Muscle of leg (tissue), 16 donors: ENCODE measurements around the gene RHOF. TPM values are rescaled to one million over a fixed set of nuclear protein-coding genes. Genes with fewer than 3 reads are reported as not detected.

Experiments used
- DNase-seq: peaks from one replicate; pipeline ENCODE4 v3.0.0; 2013
- H3K27ac ChIP-seq: one replicate; pipeline ENCODE4 v1.5.1; 2013; ENCODE audit warnings: mild to moderate bottlenecking, low read length, control low read depth
- H3K27me3 ChIP-seq: one replicate; pipeline ENCODE4 v1.6.1; 2013; ENCODE audit warnings: low read length; ENCODE audit not compliant: control insufficient read depth, insufficient read depth
- H3K36me3 ChIP-seq: one replicate; pipeline ENCODE4 v1.6.1; 2013; ENCODE audit warnings: low read length; ENCODE audit not compliant: control insufficient read depth, insufficient read depth
- H3K4me1 ChIP-seq: one replicate; pipeline ENCODE4 v1.6.1; 2013; ENCODE audit warnings: low read length; ENCODE audit not compliant: control insufficient read depth, insufficient read depth
- H3K4me3 ChIP-seq: one replicate; pipeline ENCODE4 v1.5.1; 2013; ENCODE audit warnings: low read length, control low read depth
- H3K9me3 ChIP-seq: replicated peaks from 2 replicates; pipeline ENCODE4 v1.6.1; 2013; ENCODE audit warnings: low read depth, low read length; ENCODE audit not compliant: control insufficient read depth
- WGBS: methylation state at CpG from one replicate; pipeline ENCODE4 v1.1.5; 2013; ENCODE audit warnings: missing lambda C conversion rate; ENCODE audit not compliant: insufficient coverage; 5-methylcytosine and 5-hydroxymethylcytosine counted together
- long read RNA-seq, 11 donors: transcript quantifications; one replicate each; lab custom pipeline, GENCODE V29; 2026
- polyA plus RNA-seq, 8 donors: library from polyadenylated mRNA; unstranded; fragments of 120-200 nt; gene quantifications; one replicate each; pipeline versions ENCODE4 v1.2.1 to v1.2.3, GENCODE V29; 2013; ENCODE audit warnings: inconsistent platforms in 1 of 8, low replicate concordance in 1 of 8; ENCODE audit not compliant: insufficient read length in 8 of 8, insufficient read depth in 1 of 8
- total RNA-seq: library from RNA; stranded (reverse); fragments of 120-200 nt; gene quantifications from one replicate; pipeline ENCODE4 v1.2.4, GENCODE V29; 2013

Gene RHOF, protein sequence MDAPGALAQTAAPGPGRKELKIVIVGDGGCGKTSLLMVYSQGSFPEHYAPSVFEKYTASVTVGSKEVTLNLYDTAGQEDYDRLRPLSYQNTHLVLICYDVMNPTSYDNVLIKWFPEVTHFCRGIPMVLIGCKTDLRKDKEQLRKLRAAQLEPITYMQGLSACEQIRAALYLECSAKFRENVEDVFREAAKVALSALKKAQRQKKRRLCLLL
- total RNA-seq (3.3 TPM), polyA plus RNA-seq (1 to 10 TPM; 1.2 to 3.5 (median 1.9) TPM)
- long read RNA-seq, donor 1, partial matches to known transcripts, result 10 of 10 reads
- long read RNA-seq, donor 1, other reads (novel, unspliced or antisense), result 0 of 10 reads
- long read RNA-seq, donor 2, result 0 reads
- long read RNA-seq, donor 3, result 0 reads
- long read RNA-seq, donor 4, partial matches to known transcripts, result 7 of 8 reads
- long read RNA-seq, donor 4, other reads (novel, unspliced or antisense), result 0 of 8 reads
- long read RNA-seq, donor 5, result 0 reads
- long read RNA-seq, donor 6, result 0 reads
- long read RNA-seq, donor 7, result 0 reads
- long read RNA-seq, donor 8, partial matches to known transcripts, result 15 of 15 reads
- long read RNA-seq, donor 8, other reads (novel, unspliced or antisense), result 0 of 15 reads
- long read RNA-seq, donor 9, result 0 reads
- long read RNA-seq, donor 10, partial matches to known transcripts, result 11 of 11 reads
- long read RNA-seq, donor 10, other reads (novel, unspliced or antisense), result 0 of 11 reads
- long read RNA-seq, donor 11, partial matches to known transcripts, result 0 of 1 reads
- long read RNA-seq, donor 11, other reads (novel, unspliced or antisense), result 0 of 1 reads

DNA sequence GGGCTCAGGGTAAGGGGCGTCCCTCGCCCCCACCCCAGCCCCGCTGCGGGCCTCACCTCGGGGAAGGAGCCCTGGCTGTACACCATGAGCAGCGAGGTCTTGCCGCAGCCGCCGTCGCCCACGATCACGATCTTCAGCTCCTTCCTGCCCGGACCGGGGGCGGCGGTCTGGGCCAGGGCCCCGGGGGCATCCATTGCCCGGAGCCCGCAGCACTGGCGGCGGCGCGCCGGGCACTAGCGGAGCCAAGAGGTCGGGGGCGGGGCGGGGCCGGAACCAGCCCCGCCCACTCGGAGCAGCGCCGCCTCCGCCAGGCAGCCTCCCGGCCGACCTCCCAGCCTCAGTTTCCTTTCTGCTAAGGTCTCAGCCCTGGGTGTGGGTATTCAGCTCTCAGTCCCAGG, at the start of gene RHOF:
Gene RHOF, minus strand, starts transcription at position 249 of the 398 bp plus-strand sequence. Its CDS starts 55 bp downstream, at position 194.
- WGBS, result under 1% methylated on average over 34 of the region's 36 CpGs
- Histone ChIP-seq H3K4me1 (peaks cover 73% of the 10 kb centered on the region), H3K27me3 (peaks cover 8% of the 10 kb centered on the region), H3K27ac (peak within 1 kb of the TSS; percentile 77), H3K4me3 (peak within 1 kb of the TSS; percentile 47), H3K9me3 (no peaks in the 10 kb centered on the region), H3K36me3 (peaks cover 20% of the 10 kb centered on the region)
- no peak for DNase-seq

DNA sequence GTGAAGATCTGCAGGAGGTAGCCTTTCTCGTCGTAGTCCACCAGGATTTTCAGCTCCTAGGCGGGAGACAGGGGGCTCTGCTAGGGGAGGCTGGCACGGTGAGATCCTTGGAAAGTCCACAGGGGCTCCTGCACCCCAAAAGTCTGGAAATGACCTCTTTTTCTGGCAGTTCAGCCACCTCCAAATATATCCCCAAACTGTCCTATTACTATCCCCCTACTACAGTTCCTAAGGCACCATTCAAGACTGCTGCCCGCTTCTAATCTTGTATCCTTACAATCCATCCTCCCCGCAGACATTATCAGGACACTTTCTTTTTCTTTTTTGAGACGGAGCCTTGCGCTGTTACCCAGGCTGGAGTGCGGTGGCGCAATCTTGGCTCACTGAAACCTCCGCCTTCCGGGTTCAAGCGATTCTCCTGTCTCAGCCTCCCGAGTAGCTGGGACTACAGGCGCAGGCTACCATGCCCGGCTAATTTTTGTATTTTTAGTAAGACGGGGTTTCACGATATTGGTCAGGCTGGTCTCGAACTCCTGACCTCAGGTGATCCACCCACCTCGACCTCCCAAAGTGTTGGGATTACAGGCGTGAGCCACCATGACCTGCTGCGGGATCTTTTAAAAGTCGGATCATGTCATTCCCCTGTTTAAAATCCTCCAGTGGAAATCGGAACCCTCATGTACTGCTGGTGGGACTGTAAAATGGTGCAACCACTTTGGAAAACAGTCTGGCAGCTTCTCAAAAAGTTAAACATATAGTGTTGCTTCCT, 46.7 kb upstream of the RHOF start:
- no peak for DNase-seq
- Histone ChIP-seq H3K27ac (no peak overlapping the region), H3K36me3 (no peaks in the 10 kb centered on the region), H3K9me3 (no peaks in the 10 kb centered on the region), H3K27me3 (peaks cover 3% of the 10 kb centered on the region), H3K4me3 (peak overlapping the region; percentile 52), H3K4me1 (peaks cover 4% of the 10 kb centered on the region)
- WGBS, result 89% methylated on average over 21 of the region's 24 CpGs

DNA sequence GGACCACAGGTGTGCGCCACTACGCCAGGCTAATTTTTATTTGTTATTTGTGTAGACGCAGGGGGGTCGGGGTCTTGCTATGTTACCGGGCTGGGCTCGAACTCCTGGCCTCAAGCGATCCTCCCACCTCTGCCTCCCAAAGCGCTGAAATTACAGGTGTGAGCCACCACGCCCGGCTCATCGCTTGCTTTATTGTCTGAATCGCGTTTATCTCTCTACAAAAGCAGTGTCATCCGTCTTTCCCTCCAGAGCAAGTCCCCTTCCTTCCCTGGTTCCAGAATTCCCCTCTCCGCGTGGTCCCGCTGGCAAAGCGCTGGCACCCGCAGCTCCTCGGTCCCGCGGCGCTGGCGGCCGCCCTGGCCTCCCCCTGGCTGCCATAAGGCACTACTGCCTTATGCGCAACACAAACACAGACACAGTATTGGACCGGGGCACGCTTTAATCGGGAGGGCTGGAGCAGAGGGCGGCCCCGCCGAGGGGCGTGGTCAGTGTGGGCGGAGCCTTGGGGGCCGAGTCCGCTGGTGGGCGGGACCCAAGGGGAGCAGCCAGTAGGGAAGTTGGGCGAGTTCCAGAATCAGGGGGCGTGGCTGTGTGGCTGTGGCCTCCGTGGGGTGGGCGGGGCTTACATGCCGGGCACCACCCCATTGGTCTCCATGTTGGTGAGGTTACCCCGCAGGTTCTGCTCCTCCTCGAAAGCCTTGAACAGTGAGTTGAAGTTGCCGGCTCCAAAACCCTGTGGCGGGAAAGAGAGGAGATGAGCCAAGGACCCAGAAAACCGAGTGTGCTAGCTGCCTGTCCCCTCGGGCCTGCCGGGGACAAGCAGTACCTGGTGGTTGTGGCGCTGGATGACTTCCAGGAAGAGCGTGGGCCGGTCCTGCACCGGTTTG, 45.9 kb upstream of the RHOF start:
- H3K36me3 ChIP-seq, result no peaks in the 10 kb centered on the region
- H3K4me1 ChIP-seq, result peaks cover 4% of the 10 kb centered on the region
- H3K4me3 ChIP-seq, result peak overlapping the region; percentile 52
- no peak overlapping the region for H3K27ac ChIP-seq
- H3K27me3 ChIP-seq, result peaks cover 3% of the 10 kb centered on the region
- no peaks in the 10 kb centered on the region for H3K9me3 ChIP-seq
- WGBS, result 7% methylated on average over 45 of the region's 53 CpGs
- peak; percentile 95 for DNase-seq

DNA sequence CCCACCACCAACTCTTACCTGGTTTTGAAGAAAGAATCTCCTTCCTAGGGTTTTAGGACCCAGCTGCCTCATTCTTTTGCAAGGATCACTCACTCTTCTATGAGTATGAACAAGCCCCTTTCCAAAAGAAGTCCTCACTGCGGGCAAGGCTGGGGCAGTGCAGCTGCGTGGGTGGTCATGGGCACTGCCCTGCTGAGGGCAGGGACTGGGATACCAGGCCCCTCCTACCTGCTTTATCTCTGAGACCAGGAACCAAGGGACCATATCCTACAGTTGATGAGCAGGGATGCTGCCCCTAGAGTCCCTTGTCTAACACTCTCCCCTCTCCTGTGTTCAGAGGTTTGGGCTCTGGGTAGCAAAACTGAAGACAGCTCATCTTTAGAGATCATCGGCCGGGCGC, 44.6 kb upstream of the RHOF start:
- Histone ChIP-seq H3K27me3 (peaks cover 3% of the 10 kb centered on the region), H3K27ac (no peak overlapping the region), H3K36me3 (no peaks in the 10 kb centered on the region), H3K4me3 (no peak overlapping the region), H3K4me1 (peaks cover 4% of the 10 kb centered on the region), H3K9me3 (no peaks in the 10 kb centered on the region)
- WGBS, result 89% methylated on average over 5 of the region's 5 CpGs
- no peak for DNase-seq

DNA sequence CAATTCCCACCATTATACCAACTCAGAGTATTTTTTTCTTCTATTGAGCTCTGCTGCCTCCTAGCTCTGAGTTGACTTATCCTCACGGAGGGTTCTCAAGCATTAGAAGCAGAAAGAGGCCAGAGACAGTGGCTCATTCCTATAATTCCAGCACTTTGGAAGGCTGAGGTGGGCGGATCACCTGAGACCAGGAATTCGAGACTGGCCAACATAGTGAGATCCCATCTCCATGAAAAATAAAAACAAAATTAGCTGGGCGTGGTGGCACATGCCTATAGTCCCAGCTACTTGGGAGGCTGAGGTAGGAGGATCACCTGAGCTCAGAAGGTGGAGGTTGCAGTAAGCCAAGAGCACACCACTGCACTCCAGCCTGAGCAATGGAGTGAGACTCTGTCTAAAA, 44.2 kb upstream of the RHOF start:
- no peaks in the 10 kb centered on the region for H3K9me3 ChIP-seq
- no peak overlapping the region for H3K4me3 ChIP-seq
- H3K36me3 ChIP-seq, result no peaks in the 10 kb centered on the region
- DNase-seq, result no peak
- 20% methylated on average over 1 of the region's 4 CpGs for WGBS
- peaks cover 4% of the 10 kb centered on the region for H3K4me1 ChIP-seq
- no peak overlapping the region for H3K27ac ChIP-seq
- peaks cover 3% of the 10 kb centered on the region for H3K27me3 ChIP-seq

- WGBS, result no CpG with 5 or more reads among the region's 19 CpGs
- Histone ChIP-seq H3K27me3 (no peaks in the 10 kb centered on the region), H3K4me1 (no peaks in the 10 kb centered on the region), H3K36me3 (peaks cover 53% of the 10 kb centered on the region), H3K9me3 (no peaks in the 10 kb centered on the region), H3K27ac (no peak overlapping the region), H3K4me3 (no peak overlapping the region)
- no peak for DNase-seq
Measured at GRCh38 chr12:121831571-121832245, 38.2 kb upstream of the RHOF start.

DNA sequence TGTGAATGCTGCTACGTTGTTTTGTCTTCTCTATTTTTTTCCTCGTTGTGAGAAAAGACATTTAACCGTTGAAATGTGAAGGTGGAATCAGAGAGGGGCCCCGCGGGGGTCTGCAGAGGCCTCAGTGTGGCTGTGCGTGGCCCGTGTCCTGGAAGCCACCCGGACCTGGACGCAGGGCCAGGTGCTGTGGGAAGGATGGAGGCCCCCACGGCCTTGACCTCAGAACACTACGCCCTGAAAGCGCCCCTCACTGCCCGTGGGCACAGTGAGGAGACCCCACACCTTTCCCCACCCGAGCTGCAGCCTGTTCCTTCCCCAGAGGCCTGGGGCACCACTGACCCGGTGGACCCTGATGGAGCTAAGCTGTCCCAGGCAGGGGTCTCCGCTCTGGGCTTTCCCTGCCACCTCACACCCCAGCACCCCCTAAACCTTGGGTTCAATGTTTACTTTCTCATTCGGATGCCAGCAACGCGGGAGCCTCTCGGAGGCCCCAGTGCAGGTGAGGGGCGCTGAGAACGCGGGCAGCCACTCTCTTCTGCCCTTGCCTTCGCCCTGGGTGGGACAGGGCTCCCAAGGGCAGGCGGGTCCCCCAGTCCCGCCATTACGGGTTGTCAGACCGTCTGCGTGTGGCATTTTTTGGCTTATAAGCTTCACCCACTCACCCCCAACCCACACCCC, 37.2 kb upstream of the RHOF start:
- 91% methylated on average over 26 of the region's 29 CpGs for WGBS

GRCh38 chr12:121830134-121830533, 36.6 kb upstream of the RHOF start:
- H3K36me3 ChIP-seq, result peaks cover 68% of the 10 kb centered on the region
- DNase-seq, result no peak
- 87% methylated on average over 23 of the region's 23 CpGs for WGBS

More for the DNA sequence above, 37.2 kb upstream of the RHOF start:
- Histone ChIP-seq H3K4me1 (no peaks in the 10 kb centered on the region), H3K9me3 (no peaks in the 10 kb centered on the region), H3K36me3 (peaks cover 63% of the 10 kb centered on the region), H3K4me3 (no peak overlapping the region), H3K27ac (no peak overlapping the region), H3K27me3 (no peaks in the 10 kb centered on the region)
- no peak for DNase-seq

More at GRCh38 chr12:121830134-121830533, 36.6 kb upstream of the RHOF start:
- Histone ChIP-seq H3K4me1 (no peaks in the 10 kb centered on the region), H3K27me3 (no peaks in the 10 kb centered on the region), H3K4me3 (no peak overlapping the region), H3K27ac (no peak overlapping the region), H3K9me3 (no peaks in the 10 kb centered on the region)
